ENCODE measurements around the gene TRIM72.

GRCh38 chr16:31242206-31242605 is 28.3 kb downstream of the TRIM72 start:
- TF ChIP-seq, protein P1, sequence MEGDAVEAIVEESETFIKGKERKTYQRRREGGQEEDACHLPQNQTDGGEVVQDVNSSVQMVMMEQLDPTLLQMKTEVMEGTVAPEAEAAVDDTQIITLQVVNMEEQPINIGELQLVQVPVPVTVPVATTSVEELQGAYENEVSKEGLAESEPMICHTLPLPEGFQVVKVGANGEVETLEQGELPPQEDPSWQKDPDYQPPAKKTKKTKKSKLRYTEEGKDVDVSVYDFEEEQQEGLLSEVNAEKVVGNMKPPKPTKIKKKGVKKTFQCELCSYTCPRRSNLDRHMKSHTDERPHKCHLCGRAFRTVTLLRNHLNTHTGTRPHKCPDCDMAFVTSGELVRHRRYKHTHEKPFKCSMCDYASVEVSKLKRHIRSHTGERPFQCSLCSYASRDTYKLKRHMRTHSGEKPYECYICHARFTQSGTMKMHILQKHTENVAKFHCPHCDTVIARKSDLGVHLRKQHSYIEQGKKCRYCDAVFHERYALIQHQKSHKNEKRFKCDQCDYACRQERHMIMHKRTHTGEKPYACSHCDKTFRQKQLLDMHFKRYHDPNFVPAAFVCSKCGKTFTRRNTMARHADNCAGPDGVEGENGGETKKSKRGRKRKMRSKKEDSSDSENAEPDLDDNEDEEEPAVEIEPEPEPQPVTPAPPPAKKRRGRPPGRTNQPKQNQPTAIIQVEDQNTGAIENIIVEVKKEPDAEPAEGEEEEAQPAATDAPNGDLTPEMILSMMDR (IDR thresholded peaks at IDR 0.05; ENCODE audit: control extremely low read depth in 1 of 3, insufficient read depth in 1 of 3, low read depth in 1 of 3, low read length in 3 of 3), result no peak
- TF ChIP-seq CHD1 (IDR thresholded peaks at IDR 0.05; ENCODE audit: low read depth, low read length) (no peak), RXRA (IDR thresholded peaks at IDR 0.05; ENCODE audit: insufficient read depth, low read depth, low read length) (no peak), CEBPB (IDR thresholded peaks at IDR 0.05; ENCODE audit: low read depth, low read length) (no peak)

All from H1 (cell line).